ENCODE data around the gene FGF21.
"Not testable (repeated sequence)": the region's sequence is repeated elsewhere in the genome, so short reads cannot be mapped to it uniquely, and the experiment has no call there.

FGF21 gene

GRCh38 chr19:48752496-48753365 is 2.6 kb upstream of the FGF21 start, which contains the start of gene FUT1:
TSS of gene FUT1 (minus strand) at chr19:48752641. CDS start at chr19:48751281, 1,360 bp downstream.
- no peak for DNase-seq

GRCh38 chr19:48755787-48756186 is 463 bp downstream of the FGF21 start:
- DNase-seq = no peak

- DNase-seq = no peak
Observed at GRCh38 chr19:48756212-48756611, 888 bp downstream of the FGF21 start.

GRCh38 chr19:48756686-48757085 is 1.4 kb downstream of the FGF21 start:
- DNase-seq = no peak

- no peak for DNase-seq
Observed at GRCh38 chr19:48757089-48757675, 1.9 kb downstream of the FGF21 start.

- DNase-seq = no peak
Observed at GRCh38 chr19:48757741-48758144, 2.4 kb downstream of the FGF21 start.

- no peak for DNase-seq
Observed at GRCh38 chr19:48760504-48761205, 5.3 kb downstream of the FGF21 start.

- not testable (repeated sequence) for DNase-seq
Observed at GRCh38 chr19:48765816-48766215, 10.5 kb downstream of the FGF21 start.

GRCh38 chr19:48768171-48768753 is 12.9 kb downstream of the FGF21 start:
- DNase-seq = not testable (repeated sequence)

GRCh38 chr19:48768994-48769713 is 13.8 kb downstream of the FGF21 start:
- DNase-seq = no peak

GRCh38 chr19:48770266-48770665 is 14.9 kb downstream of the FGF21 start:
- DNase-seq = no peak

- DNase-seq = no peak
Observed at GRCh38 chr19:48770734-48771472, 15.6 kb downstream of the FGF21 start.

- DNase-seq = no peak
Observed at GRCh38 chr19:48772503-48772953, 17.2 kb downstream of the FGF21 start.

GRCh38 chr19:48777139-48777538 is 21.8 kb downstream of the FGF21 start:
- DNase-seq = no peak

- no peak for DNase-seq
Observed at GRCh38 chr19:48777720-48778119, 22.4 kb downstream of the FGF21 start.

GRCh38 chr19:48779636-48780035 is 24.3 kb downstream of the FGF21 start:
- DNase-seq = no peak

- DNase-seq = no peak
Observed at GRCh38 chr19:48780631-48781391, 25.5 kb downstream of the FGF21 start.

- no peak for DNase-seq
Observed at GRCh38 chr19:48784527-48784926, 29.2 kb downstream of the FGF21 start.

GRCh38 chr19:48786422-48786821 is 31.1 kb downstream of the FGF21 start:
- not testable (repeated sequence) for DNase-seq

- not testable (repeated sequence) for DNase-seq
Observed at GRCh38 chr19:48787331-48787730, 32.0 kb downstream of the FGF21 start.

- DNase-seq = no peak
Observed at GRCh38 chr19:48793271-48793670, 37.9 kb downstream of the FGF21 start.
